ENCODE data around the gene MPP3.

Gene MPP3

DNA sequence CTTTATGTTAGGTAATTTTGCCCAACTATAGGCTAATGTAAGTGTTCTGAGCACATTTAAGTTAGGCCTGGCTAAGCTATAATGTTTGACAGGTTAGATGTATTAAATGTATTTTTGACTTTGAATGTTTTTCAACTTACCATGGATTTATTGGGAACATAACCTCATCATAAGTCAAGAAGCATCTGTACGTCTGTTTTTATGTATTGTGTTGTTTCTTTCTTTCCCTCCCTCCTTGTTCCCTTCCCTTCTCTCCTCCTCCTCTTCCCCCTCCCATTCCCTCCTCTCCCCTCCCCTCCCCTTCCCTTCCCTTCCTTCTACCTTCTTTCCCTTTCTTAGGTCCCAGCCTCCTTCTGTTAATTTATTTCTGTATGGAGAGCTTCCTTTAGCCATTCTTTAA is 43.5 kb downstream of the MPP3 start:
- no peak overlapping the region for H3K4me3 ChIP-seq (ENCODE audit: low read length)
- TF ChIP-seq ZNF274 (IDR thresholded peaks at IDR 0.05; ENCODE audit: low read depth, low read length): no peak

DNA sequence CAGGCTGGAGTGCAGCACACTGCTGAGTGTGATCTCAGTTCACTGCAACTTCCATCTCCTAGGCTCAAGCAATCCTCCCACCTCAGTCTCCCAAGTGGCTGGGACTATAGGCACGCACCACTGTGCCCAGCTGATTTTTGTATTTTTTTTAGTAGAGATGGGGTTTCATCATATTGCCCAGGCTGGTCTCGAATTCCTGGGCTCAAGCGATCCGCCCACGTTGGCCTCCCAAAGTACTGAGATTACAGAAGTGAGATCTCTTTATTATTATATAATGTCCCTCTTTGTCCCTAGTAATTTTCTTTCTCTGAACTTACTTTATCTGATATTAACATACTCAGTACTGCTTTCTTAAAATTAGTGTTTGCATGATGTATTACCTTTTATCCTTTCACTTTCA is 44.4 kb downstream of the MPP3 start:
- H3K4me3 ChIP-seq (ENCODE audit: low read length): no peak overlapping the region
- TF ChIP-seq ZNF274 (IDR thresholded peaks at IDR 0.05; ENCODE audit: low read depth, low read length): no peak

DNA sequence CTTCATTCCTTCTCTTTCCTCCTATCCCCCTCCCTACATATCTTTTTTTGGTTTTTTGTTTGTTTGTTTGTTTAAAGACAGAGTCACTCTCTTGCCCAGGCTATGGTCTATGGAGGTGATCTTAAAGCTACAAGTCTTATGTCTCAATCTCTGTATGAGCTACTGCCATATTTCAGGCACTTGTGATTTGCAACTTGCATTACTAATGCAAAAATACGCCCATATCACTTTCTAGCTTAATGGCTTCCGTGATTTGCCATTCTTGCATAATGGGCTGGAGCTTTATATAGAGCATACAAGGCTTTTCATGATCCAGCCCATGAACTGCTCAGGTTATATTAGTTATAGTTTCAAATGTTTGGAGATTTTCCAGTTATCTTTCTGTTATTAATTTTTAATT is 45.2 kb downstream of the MPP3 start:
- TF ChIP-seq ZNF274 (IDR thresholded peaks at IDR 0.05; ENCODE audit: low read depth, low read length): no peak
- H3K4me3 ChIP-seq (ENCODE audit: low read length): no peak overlapping the region

DNA sequence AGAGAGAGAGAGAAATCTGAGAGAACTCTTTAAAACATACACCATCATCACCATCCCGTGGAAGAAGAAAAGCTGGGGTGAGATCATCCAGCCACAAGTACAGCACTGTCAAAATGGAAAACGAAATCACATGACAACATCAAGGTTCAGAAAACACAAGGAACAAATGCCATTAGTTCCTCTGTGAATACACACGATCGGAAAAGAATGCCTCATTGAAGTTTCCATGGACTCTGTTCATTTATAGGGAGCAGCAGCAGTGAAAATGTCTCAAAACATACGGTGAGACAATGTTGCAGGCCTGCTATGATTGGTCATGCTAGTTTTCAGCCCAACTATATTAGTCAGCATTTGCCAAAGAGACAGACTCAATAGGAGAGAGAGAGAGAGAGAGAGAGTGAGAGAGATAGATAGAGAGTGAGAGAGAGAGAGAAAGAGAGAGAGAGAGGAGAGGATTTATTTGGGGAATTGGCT is 48.3 kb downstream of the MPP3 start:
- H3K4me3 ChIP-seq (ENCODE audit: low read length): no peak overlapping the region
- no peak for TF ChIP-seq ZNF274 (IDR thresholded peaks at IDR 0.05; ENCODE audit: low read depth, low read length)

DNA sequence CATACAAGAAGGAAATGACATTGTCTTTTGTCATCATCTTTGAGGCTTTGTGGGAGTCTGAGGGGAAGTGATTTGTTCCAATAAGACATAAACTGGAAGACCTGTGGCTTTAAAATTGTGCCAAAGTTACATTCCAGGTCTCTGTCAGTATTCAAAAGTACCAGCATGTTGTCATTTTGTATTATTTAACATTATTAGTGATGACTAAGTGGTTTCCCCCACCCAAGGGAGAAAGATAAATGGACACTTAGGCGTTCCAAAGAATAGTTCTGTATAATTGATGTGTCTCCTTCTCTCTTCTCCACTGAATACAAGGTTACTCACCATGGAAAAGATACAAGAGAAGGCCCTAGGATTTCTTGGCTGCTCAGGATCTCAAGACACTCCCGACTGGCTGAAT is 48.9 kb downstream of the MPP3 start:
- TF ChIP-seq ZNF274 (IDR thresholded peaks at IDR 0.05; ENCODE audit: low read depth, low read length): no peak
- H3K4me3 ChIP-seq (ENCODE audit: low read length): no peak overlapping the region

DNA sequence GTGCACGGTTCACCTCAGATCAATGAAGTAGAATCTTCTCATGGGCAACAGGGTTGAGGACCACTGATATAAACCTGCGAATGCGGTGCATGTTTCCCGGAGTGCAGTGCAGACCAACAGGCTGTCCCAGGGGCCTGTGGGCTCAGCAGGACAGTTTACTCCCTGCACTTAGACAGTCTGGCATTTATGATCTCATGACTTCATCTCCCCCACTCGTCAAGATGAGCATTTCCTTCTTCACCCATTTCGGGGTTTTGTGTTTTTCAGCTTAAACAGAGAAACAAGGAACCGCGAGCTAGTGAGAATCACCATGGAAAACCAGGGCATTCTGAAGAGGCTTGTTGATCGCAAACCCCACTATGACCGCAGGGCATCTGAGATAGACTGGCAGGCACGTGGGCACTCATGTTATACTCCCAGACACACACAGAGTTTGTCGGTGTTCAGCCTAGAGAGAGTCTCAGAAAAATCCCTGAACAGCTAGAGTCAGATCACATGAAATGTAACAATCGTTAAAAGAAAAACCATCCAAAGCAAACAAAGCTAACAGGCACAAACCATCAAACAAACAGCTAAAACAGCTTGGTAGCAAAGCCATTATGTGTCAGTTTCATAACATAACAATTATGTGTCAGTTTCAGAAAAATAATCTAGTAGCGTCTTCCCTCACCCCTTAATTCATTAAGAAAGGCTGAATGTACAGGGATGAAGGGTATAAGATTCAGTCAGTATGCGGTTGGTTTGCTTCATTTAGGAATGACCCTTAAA is 49.8 kb downstream of the MPP3 start:
- no peak overlapping the region for H3K4me3 ChIP-seq (ENCODE audit: low read length)
- no peak for TF ChIP-seq ZNF274 (IDR thresholded peaks at IDR 0.05; ENCODE audit: low read depth, low read length)

DNA sequence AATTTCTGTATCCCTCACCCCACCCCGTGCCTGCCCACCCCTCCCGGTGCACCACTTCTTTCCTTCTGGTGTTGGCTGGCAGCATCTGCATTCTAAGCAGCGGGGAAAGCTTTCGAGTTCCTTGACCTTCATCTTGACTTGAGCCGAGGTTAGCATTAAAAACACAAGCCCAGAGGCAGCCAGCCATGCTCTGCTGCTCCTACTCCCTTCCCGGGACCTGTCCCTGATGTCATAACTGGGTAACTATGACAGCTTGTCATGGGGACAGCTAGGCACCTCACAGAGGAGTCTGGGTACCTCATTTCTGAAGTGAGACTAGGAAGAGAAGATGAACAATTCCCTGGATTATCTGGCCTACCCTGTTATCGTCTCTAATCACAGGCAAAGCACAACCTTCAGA is 52.8 kb downstream of the MPP3 start, which contains the start of gene CFAP97D1:
Gene CFAP97D1 (plus strand): TSS at position 301 of the 400 bp plus-strand sequence. CDS start 28 bp downstream, at position 329.
- H3K4me3 ChIP-seq (ENCODE audit: low read length): peak within 1 kb of the TSS; percentile 72; the same call in 1 of the 2 replicates
- no peak for TF ChIP-seq ZNF274 (IDR thresholded peaks at IDR 0.05; ENCODE audit: low read depth, low read length)

DNA sequence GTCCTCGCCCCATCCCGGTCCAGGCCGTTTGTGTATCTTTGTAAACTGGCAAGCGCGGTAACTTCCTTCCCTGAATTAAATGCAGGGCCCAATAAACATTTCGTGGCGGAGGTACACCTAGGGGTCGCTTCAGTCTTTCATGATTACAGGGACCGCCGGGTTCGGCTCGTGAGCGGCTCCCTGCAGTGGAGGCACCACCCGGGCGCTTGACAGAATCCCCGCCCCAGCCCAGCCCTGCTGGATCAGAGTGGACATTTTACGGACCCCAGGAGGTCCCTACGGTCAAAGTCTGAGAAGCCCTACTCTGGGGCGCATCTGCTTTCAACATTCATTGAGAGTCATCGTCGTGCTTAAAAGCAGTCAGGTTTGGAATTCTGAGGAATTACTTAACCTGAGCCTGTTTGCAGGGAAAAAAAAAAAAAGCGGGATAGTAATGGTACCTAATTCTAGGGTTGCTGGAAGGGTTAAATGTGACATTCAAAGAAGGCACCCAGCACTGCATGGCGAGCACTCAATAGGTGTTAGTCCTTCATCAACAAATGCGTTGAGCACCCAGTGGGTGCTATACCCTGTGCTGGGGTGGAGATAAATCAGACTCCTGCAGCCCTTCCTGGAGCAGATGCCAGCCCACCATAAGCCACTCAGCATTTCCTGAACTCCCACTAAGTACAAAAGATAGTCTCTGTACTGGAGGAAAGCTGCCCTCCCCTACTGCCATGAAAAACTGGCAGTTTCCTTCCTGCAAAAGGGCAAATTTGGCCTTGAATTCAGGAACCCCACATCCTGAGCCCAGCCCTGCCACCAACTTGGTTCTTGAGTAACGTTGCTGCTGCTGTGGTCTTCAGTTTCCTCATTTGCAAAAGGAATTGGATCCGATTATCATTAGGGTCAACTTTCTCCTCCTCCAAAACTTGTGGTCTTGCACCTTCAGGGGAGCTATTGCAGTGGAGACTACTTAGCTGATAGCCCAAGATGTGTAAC is 53.5 kb downstream of the MPP3 start:
- no peak for TF ChIP-seq ZNF274 (IDR thresholded peaks at IDR 0.05; ENCODE audit: low read depth, low read length)
- peak overlapping the region; percentile 72; the same call in 1 of the 2 replicates for H3K4me3 ChIP-seq (ENCODE audit: low read length)

DNA sequence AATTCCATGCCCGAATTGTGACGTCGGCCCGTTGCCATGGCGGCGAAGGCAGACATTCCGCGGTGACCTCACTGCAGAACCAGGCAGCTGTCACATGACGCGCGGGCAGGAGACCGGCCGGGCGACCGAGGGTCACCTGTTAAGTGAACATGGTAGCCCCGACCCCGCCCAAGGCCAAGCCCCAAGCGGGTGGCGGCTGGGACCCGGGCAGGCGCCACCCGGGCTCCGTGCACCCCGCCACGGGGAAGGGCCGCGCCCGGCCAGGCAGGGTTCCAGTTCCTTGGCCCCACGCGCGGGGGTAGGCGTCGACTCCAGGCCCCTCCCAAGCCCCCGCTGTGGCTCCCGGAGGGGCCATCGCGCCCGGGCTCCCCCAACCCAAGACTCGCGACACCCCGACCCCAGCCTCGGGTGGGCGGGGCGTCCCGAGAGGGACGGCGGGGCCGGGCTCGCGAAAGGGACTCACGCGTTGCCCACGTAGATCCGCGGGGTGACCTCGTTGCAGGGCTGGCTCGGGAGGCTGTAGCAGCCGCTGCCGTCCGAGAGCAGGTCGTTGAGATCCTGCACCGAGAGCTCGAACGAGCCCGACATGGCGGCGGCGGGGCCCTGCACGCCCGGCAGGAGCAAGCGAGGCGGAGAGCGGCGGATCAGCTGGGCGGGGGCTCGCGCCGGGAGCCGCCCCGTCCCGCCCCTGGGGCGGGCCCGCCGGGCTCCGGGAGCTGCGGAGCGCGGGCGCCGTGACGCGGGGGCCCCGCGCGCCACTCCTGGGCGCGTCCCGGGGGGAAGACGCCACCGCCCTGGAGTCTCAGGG is 54.4 kb downstream of the MPP3 start, which contains the start of gene DUSP3:
Gene DUSP3 (minus strand): TSS at position 641 of the 808 bp plus-strand sequence. CDS start 53 bp downstream, at position 588.
- peak within 1 kb of the TSS; percentile 72 for H3K4me3 ChIP-seq (ENCODE audit: low read length)

DNA sequence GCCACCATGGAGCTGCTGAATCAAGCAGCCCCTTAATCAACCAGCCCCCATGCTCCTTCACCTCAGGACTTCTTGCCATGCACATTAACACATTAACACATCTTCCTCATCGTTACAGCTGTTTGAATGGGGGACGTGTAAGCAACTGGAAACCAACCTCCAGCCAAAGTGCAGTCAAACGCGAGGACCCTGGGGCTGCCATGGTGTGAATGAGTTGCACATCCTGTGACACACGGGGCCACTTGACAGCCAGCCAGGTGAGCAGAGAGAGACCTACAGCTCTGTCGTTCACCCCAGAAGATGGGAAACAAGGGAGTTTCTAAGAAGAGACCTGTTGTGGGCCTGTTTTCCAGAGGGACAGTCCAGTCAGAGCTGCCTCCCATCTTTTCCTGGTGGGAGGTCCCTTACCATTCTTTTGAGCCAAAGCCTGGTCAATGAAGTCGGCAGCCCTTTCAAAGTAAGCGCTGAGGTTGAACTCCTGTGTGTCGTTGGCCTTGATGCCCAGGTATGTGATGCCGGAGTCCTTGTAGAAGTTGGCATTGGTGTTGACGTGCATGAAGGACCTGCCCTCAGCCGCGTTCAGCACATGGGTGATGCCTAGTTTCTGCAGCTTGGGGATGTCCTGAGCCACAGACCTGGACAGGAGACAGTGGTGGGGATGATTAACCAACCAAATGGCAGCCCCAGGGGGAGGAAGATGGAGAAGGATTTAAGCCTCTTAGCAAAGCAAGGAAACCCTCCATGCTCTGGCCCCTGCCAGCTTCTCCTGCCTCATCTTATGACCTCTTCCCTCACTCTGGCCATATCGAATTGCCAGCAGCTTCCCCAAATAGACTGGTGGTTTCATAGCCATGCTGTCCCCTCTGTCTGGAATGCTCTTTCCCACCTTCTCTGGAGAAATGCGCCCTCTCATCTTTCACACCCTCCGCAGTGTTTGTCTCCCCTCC is 58.4 kb downstream of the MPP3 start:
- no peak for TF ChIP-seq ZNF274 (IDR thresholded peaks at IDR 0.05; ENCODE audit: low read depth, low read length)
- H3K4me3 ChIP-seq (ENCODE audit: low read length): no peak overlapping the region

More for the DNA sequence above, 54.4 kb downstream of the MPP3 start, which contains the start of gene DUSP3:
- TF ChIP-seq ZNF274 (IDR thresholded peaks at IDR 0.05; ENCODE audit: low read depth, low read length): no peak

DNA sequence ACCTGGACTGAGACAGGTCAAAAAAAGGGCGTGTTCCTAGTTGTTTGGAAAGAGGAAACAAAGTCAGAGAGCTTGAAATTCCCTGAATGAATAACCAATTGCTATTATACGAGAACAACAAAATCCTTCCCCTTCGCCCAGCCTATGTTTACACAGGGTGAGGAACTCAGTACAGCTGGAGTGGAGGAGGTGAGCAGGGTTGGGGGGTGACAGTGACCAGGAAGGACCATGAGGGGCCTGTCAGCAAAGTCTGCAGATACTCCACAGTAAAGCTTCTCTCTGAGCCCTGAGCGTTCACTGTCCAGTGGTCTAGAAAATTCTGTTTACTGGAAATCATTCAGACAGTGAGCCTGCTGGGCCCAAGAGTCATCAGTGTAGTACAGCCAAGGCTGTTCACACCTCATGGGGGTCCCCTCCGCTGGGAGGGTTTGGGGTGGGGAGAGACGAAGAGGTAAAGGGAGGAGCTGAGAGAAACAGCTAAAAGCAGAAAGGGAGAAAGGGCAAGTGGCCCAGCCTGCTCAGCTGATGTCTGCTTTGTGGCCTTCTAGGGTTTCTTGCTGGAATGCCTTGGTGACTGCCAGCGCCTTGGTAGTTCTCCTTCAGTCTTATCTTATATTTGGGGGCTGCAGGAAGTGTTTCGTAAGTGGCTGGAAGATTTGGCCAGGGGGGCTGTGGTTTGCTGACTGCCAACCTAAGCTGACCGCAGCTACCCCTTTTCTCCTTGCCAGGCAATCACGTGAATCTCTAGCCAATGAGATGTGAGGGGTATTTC is 59.9 kb downstream of the MPP3 start:
- no peak overlapping the region for H3K4me3 ChIP-seq (ENCODE audit: low read length)

DNA sequence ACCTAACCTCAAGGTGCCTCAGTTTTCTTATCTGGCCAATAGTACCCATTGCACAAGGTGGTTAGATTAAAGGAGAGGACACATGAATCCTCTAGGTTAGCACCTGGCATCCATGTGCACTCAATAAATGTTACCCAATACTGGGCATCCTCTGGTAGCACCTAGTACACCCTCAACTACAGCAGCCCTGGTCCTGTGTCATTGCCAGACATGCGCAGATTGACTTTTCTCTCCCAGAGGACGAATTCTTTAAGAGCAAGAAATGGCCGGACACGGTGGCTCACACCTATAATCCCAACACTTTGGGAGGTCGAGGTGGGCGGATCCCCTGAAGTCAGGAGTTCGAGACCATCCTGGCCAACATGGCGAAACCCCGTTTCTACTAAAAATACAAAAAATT is 61.5 kb downstream of the MPP3 start:
- no peak for TF ChIP-seq ZNF274 (IDR thresholded peaks at IDR 0.05; ENCODE audit: low read depth, low read length)
- no peak overlapping the region for H3K4me3 ChIP-seq (ENCODE audit: low read length)

More for the DNA sequence above, 59.9 kb downstream of the MPP3 start:
- no peak for TF ChIP-seq ZNF274 (IDR thresholded peaks at IDR 0.05; ENCODE audit: low read depth, low read length)

Measured in GM08714 (cell line).